Neural cell (in vitro differentiated cells): Measurements from ENCODE around the gene MS4A2. TPM values are rescaled to one million over a fixed set of nuclear protein-coding genes. Genes with fewer than 3 reads are reported as not detected.

Experiments used
- H2AFZ ChIP-seq: fragments of 200-600, 300-800 bp; sonication (generic), shearing (Covaris generic); 2 replicates; pipeline ENCODE4 v1.6.0; 2014; ENCODE audit warnings: low read depth, mild to moderate bottlenecking, antibody characterized with exemption, low read length, moderate library complexity
- H3F3A ChIP-seq: fragments of 200-600 bp; shearing (Covaris generic); 2 replicates; pipeline ENCODE4 v1.6.1; 2016; ENCODE audit warnings: mild to moderate bottlenecking, moderate library complexity, mixed read lengths, antibody characterized with exemption, low read length; ENCODE audit not compliant: insufficient read depth, poor library complexity, severe bottlenecking
- H3K27ac ChIP-seq: fragments of 200-600, 300-800 bp; sonication (generic), shearing (Covaris generic); 2 replicates; pipeline ENCODE4 v1.5.1; 2014; ENCODE audit warnings: mild to moderate bottlenecking, low read length, moderate library complexity
- H3K27me3 ChIP-seq: fragments of 300-800, 200-600 bp; sonication (generic), shearing (Covaris generic); 2 replicates; pipeline ENCODE4 v1.6.0; 2014; ENCODE audit warnings: mild to moderate bottlenecking, low read depth, low read length, moderate library complexity; ENCODE audit not compliant: insufficient read depth
- H3K36me3 ChIP-seq: fragments of 300-800, 200-600 bp; sonication (generic), shearing (Covaris generic); 2 replicates; pipeline ENCODE4 v1.5.1; 2014; ENCODE audit warnings: mild to moderate bottlenecking, antibody characterized with exemption, low read length, moderate library complexity; ENCODE audit not compliant: insufficient read depth
- H3K4me2 ChIP-seq: fragments of 300-800, 200-600 bp; sonication (generic), shearing (Covaris generic); 2 replicates; pipeline ENCODE4 v1.6.0; 2014; ENCODE audit warnings: mild to moderate bottlenecking, low read length
- H3K4me3 ChIP-seq: fragments of 300-800, 200-600 bp; sonication (generic), shearing (Covaris generic); 2 replicates; pipeline ENCODE4 v1.5.1; 2014; ENCODE audit warnings: mild to moderate bottlenecking, low read length, moderate library complexity
- H3K79me2 ChIP-seq: fragments of 200-600 bp; shearing (Covaris generic); replicated peaks from 2 replicates; pipeline ENCODE4 v1.6.0; 2014; ENCODE audit warnings: mild to moderate bottlenecking, low read length, moderate library complexity; ENCODE audit not compliant: insufficient read depth
- H3K9ac ChIP-seq: fragments of 300-800, 200-600 bp; sonication (generic), shearing (Covaris generic); 2 replicates; pipeline ENCODE4 v1.6.1; 2016; ENCODE audit warnings: mild to moderate bottlenecking, low read length, mixed read lengths
- H3K9me2 ChIP-seq: fragments of 200-600 bp; shearing (Covaris generic); 2 replicates; pipeline ENCODE4 v1.6.1; 2016; ENCODE audit warnings: mild to moderate bottlenecking, low read length, mixed read lengths; ENCODE audit not compliant: insufficient read depth
- H3K9me3 ChIP-seq: fragments of 200-600, 300-800 bp; sonication (generic), shearing (Covaris generic); 2 replicates; pipeline ENCODE4 v1.6.1; 2016; ENCODE audit warnings: mild to moderate bottlenecking, mixed run types, low read length, moderate library complexity, mixed read lengths
- H4K20me1 ChIP-seq: fragments of 200-600 bp; shearing (Covaris generic); 2 replicates; pipeline ENCODE4 v1.6.1; 2016; ENCODE audit warnings: mild to moderate bottlenecking, mixed run types; ENCODE audit not compliant: insufficient read depth
- CTCF ChIP-seq: fragments of 450-650 bp; IDR thresholded peaks from 2 replicates; pipeline ENCODE4 v1.5.1; 2014; ENCODE audit warnings: antibody characterized with exemption, mild to moderate bottlenecking, moderate library complexity; ENCODE audit not compliant: poor library complexity, severe bottlenecking
- EP300 ChIP-seq: fragments of 450-650 bp; conservative IDR thresholded peaks from 2 replicates; pipeline ENCODE4 v1.6.1; 2014; ENCODE audit warnings: antibody characterized with exemption, mild to moderate bottlenecking, moderate library complexity; ENCODE audit not compliant: poor library complexity, severe bottlenecking
- EZH2 ChIP-seq: fragments of 200-600, 300-800 bp; shearing (Covaris generic), sonication (generic); IDR thresholded peaks from 2 replicates; pipeline ENCODE4 v1.6.1; 2014; ENCODE audit warnings: antibody characterized with exemption, low read length, borderline replicate concordance, mild to moderate bottlenecking; ENCODE audit not compliant: insufficient read depth, poor library complexity, severe bottlenecking
- MXI1 ChIP-seq: fragments of 450-650 bp; conservative IDR thresholded peaks from 2 replicates; pipeline ENCODE4 v1.6.1; 2014; ENCODE audit warnings: antibody characterized with exemption, mild to moderate bottlenecking; ENCODE audit not compliant: poor library complexity, severe bottlenecking
- POLR2AphosphoS5 ChIP-seq: IDR thresholded peaks from 2 replicates; pipeline ENCODE4 v1.6.1; 2012
- RAD21 ChIP-seq: fragments of 450-650 bp; conservative IDR thresholded peaks from 2 replicates; pipeline ENCODE4 v1.6.1; 2014; ENCODE audit warnings: antibody characterized with exemption, mild to moderate bottlenecking, moderate library complexity
- SMC3 ChIP-seq: fragments of 450-650 bp; conservative IDR thresholded peaks from 2 replicates; pipeline ENCODE4 v1.6.1; 2014; ENCODE audit warnings: antibody characterized with exemption, mild to moderate bottlenecking, moderate library complexity; ENCODE audit not compliant: poor library complexity
- TAF1 ChIP-seq: IDR thresholded peaks from 2 replicates; pipeline ENCODE4 v1.6.1; 2012; ENCODE audit warnings: low read depth
- polyA plus RNA-seq: library from polyadenylated mRNA; depleted of rRNA; stranded (reverse); fragments of >200 nt; gene quantifications from 2 replicates; pipeline ENCODE4 v1.2.3, GENCODE V29; 2014
- TF ChIP-seq, protein P1 (sequence below): IDR thresholded peaks from 2 replicates; pipeline ENCODE4 v1.6.1; 2012; ENCODE audit warnings: borderline replicate concordance

MS4A2 gene
- polyA plus RNA-seq, 1 donor from 2014 or later, result not detected

- no peaks in the 10 kb centered on the region for H3K79me2 ChIP-seq
- no peak overlapping the region for H3K4me3 ChIP-seq
- no peak overlapping the region for H3K9ac ChIP-seq
- H3K9me2 ChIP-seq, result no peaks in the 10 kb centered on the region
- H4K20me1 ChIP-seq, result no peaks in the 10 kb centered on the region
- H2AFZ ChIP-seq, result no peak overlapping the region
- H3K27ac ChIP-seq, result no peak overlapping the region
- H3K9me3 ChIP-seq, result no peaks in the 10 kb centered on the region
- H3K27me3 ChIP-seq, result no peaks in the 10 kb centered on the region
- H3K4me2 ChIP-seq, result no peak overlapping the region
- no peaks in the 10 kb centered on the region for H3F3A ChIP-seq
- TF ChIP-seq EZH2 (no peak), RAD21 (no peak), CTCF (no peak), SMC3 (no peak), TAF1 (no peak), EP300 (no peak), POLR2AphosphoS5 (no peak), MXI1 (no peak)
- TF ChIP-seq, protein P1, sequence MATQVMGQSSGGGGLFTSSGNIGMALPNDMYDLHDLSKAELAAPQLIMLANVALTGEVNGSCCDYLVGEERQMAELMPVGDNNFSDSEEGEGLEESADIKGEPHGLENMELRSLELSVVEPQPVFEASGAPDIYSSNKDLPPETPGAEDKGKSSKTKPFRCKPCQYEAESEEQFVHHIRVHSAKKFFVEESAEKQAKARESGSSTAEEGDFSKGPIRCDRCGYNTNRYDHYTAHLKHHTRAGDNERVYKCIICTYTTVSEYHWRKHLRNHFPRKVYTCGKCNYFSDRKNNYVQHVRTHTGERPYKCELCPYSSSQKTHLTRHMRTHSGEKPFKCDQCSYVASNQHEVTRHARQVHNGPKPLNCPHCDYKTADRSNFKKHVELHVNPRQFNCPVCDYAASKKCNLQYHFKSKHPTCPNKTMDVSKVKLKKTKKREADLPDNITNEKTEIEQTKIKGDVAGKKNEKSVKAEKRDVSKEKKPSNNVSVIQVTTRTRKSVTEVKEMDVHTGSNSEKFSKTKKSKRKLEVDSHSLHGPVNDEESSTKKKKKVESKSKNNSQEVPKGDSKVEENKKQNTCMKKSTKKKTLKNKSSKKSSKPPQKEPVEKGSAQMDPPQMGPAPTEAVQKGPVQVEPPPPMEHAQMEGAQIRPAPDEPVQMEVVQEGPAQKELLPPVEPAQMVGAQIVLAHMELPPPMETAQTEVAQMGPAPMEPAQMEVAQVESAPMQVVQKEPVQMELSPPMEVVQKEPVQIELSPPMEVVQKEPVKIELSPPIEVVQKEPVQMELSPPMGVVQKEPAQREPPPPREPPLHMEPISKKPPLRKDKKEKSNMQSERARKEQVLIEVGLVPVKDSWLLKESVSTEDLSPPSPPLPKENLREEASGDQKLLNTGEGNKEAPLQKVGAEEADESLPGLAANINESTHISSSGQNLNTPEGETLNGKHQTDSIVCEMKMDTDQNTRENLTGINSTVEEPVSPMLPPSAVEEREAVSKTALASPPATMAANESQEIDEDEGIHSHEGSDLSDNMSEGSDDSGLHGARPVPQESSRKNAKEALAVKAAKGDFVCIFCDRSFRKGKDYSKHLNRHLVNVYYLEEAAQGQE, result no peak
- no peaks in the 10 kb centered on the region for H3K36me3 ChIP-seq
These were observed 9.7 kb upstream of the MS4A2 start for GRCh38 chr11:60078745-60079144.

- Histone ChIP-seq H2AFZ (no peak overlapping the region), H3F3A (no peaks in the 10 kb centered on the region), H3K4me3 (no peak overlapping the region), H3K4me2 (no peak overlapping the region), H3K36me3 (no peaks in the 10 kb centered on the region), H3K9ac (no peak overlapping the region), H3K9me3 (no peaks in the 10 kb centered on the region), H3K27ac (no peak overlapping the region), H3K79me2 (no peaks in the 10 kb centered on the region), H4K20me1 (no peaks in the 10 kb centered on the region), H3K27me3 (no peaks in the 10 kb centered on the region), H3K9me2 (no peaks in the 10 kb centered on the region)
- TF ChIP-seq SMC3 (no peak), CTCF (no peak)
These were observed 7.9 kb upstream of the MS4A2 start for GRCh38 chr11:60080535-60080934.
